ENCODE results near the gene CAMK4. TPM values are rescaled to one million over a fixed set of nuclear protein-coding genes. Genes with fewer than 3 reads are reported as not detected.
"Not testable (repeated sequence)": the region's sequence is repeated elsewhere in the genome, so short reads cannot be mapped to it uniquely, and the experiment has no call there.

Gene CAMK4
- total RNA-seq, 2 experiments from 2014 or later, result 66.6 to 68.0 TPM

DNA sequence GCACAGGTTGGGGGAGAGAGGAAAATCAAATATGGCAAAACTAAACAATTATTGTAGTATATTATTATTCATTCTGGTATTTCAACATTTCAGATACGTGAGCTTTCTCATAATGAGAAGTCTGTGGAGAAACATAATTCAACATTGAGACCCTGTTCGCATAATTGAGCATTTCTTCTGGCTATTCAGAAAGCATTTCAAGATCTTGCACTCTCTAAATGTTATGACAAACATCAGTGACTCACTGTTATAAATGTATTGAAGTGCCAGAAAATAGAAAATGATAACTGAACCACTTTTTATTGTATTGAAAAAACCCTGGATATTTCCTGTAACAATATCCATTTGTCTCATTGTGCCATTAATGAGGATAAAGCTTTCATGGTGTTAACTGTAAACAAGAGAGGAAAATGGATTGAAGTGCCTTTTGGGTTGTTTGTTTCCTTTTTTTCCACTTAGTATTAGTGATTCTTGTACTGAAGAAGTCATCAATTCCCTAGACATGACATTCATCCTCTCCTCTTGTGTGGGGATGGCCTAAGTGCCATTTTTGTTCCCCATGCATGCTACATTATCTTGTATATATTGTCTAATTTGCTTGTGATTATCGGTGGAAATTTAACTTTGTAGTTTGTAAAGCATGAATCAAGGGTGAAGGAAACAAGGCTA is 124.6 kb downstream of the CAMK4 start:
- Mint-ChIP-seq H3K4me1 (peaks cover 32% of the 10 kb centered on the region), H3K9me3 (no peaks in the 10 kb centered on the region), H3K4me3 (no peak overlapping the region), H3K36me3 (peaks cover 50% of the 10 kb centered on the region), H3K27me3 (no peaks in the 10 kb centered on the region), H3K27ac (no peak overlapping the region)
- no peak for DNase-seq

DNA sequence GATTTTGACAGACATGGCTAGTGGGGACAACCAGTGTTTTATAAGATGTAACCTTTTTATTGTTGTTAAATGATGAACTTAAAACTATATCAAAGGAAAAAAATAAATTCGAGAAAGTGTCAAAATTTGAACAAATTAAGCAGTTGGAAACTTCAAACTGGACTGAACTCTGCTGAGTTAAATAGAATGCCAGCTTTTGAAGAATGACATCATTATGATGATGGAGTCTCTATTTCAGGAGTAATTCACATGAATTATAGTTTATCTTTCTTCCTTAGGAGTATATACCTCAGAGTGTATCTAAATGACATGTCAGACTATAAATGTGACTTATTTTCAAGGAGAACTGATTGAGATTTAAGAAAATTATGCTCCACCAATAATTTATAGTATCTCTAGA is 125.2 kb downstream of the CAMK4 start:
- Mint-ChIP-seq H3K4me1 (peaks cover 35% of the 10 kb centered on the region), H3K4me3 (no peak overlapping the region), H3K27ac (no peak overlapping the region), H3K9me3 (no peaks in the 10 kb centered on the region), H3K27me3 (no peaks in the 10 kb centered on the region), H3K36me3 (peaks cover 52% of the 10 kb centered on the region)
- no peak for DNase-seq

DNA sequence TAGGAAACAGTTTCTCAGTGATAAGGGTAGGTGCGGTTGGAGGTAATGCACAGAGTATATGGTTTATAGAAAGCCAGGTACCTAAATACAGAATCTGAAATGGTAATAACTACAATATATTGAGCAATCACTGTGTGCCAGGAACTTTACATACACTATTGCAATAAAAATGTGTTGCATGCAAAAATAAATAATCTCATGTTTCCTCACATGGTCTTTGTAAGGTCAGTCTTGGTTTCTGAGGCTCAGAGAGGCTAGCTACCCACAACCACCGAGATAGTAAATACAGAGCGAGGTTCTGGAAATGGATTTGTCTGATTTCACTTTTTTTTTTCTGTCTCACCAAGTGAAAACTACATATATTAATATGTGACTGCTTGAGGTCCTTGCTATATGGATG is 128.9 kb downstream of the CAMK4 start:
- peaks cover 47% of the 10 kb centered on the region for H3K36me3 Mint-ChIP-seq
- H3K4me1 Mint-ChIP-seq, result peaks cover 29% of the 10 kb centered on the region
- no peak for DNase-seq
- no peak overlapping the region for H3K27ac Mint-ChIP-seq
- no peak overlapping the region for H3K4me3 Mint-ChIP-seq
- no peaks in the 10 kb centered on the region for H3K9me3 Mint-ChIP-seq
- H3K27me3 Mint-ChIP-seq, result no peaks in the 10 kb centered on the region

DNA sequence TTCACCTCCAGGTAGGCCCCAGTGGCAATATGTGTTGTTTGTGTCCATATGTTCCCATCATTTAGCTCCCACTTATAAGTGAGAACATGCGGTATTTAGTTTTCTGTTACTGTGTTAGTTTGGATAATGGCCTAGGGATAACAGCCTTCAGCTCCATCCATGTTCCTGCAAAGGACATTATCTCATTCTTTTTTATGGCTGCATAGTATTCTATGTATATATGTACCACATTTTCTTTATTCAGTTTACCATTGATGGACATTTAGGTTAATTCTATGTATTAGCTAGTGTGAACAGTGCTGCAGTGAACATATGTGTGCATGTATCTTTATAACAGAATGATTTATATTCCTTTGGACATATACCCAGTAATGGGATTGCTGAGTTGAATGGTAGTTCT is 134.5 kb downstream of the CAMK4 start:
- H3K4me3 Mint-ChIP-seq, result not testable (repeated sequence)

DNA sequence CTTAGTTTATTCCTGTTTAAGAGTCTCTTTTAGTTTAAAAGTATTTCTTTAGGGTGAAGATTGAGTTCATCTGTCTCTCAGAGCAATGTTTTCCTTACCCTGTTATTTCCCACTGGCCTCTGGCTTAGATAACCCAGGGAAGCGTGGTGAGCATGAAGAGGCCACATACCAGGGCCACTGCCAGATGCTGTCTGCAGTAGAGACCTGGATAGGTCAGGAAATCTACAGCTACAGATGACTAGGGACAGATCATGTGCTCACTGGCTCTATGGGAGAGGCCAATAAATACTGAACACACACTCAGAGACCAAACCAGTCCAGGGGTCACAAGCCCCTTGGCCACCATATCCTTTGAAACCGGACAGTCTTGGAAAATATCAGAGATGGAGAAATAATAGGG is 136.0 kb downstream of the CAMK4 start:
- Mint-ChIP-seq H3K4me1 (peaks cover 45% of the 10 kb centered on the region), H3K36me3 (peaks cover 44% of the 10 kb centered on the region), H3K27ac (no peak overlapping the region), H3K4me3 (no peak overlapping the region), H3K27me3 (no peaks in the 10 kb centered on the region), H3K9me3 (peaks cover 4% of the 10 kb centered on the region)
- DNase-seq, result no peak

More for the DNA sequence above, 134.5 kb downstream of the CAMK4 start:
- H3K27ac Mint-ChIP-seq, H3K27me3 Mint-ChIP-seq, DNase-seq, H3K9me3 Mint-ChIP-seq: not testable (repeated sequence)
- peaks cover 39% of the 10 kb centered on the region for H3K4me1 Mint-ChIP-seq
- peaks cover 47% of the 10 kb centered on the region for H3K36me3 Mint-ChIP-seq

DNA sequence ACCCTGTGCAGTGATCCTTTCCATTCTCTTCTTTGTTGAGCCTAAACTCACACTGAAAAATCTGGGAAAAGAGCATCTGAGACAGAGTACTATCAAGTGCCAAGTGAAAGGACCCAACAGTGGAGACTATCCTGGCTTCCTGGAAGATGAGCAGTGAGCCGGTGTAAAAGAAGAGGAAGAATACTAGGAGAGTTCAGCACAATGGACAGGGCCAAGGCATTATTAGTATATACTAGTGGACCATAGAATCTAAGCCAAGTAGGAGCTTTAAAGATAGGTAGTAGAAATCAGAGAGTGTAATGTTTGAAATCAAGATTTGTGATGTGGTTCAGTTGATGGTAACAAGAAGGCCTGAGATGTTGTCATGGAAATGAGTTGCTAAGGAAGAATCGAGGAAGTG is 140.8 kb downstream of the CAMK4 start:
- Mint-ChIP-seq H3K4me3 (no peak overlapping the region), H3K27ac (no peak overlapping the region), H3K27me3 (no peaks in the 10 kb centered on the region), H3K36me3 (peaks cover 26% of the 10 kb centered on the region), H3K9me3 (peaks cover 3% of the 10 kb centered on the region), H3K4me1 (peaks cover 48% of the 10 kb centered on the region)
- no peak for DNase-seq

DNA sequence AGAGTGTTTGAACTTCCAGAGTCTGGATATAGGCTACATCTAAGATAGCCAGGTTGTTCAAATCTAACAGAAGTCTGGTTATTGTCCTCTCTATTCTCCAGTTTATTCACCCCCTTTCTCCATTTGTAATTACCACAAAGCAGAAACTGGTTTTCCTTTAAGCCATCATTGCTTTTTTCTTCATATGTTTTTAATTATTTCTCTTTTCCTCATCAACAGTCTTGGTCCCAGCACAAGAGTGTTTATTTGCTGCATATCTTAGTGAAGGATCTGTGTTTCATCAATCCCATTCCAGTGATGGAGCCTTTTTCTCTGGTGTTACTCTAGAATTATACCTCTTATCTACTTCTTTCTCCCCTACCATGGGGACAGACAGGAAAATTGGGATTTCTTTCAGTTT is 142.2 kb downstream of the CAMK4 start:
- H3K9me3 Mint-ChIP-seq, result peaks cover 6% of the 10 kb centered on the region
- H3K4me1 Mint-ChIP-seq, result peaks cover 42% of the 10 kb centered on the region
- H3K27me3 Mint-ChIP-seq, result no peaks in the 10 kb centered on the region
- H3K4me3 Mint-ChIP-seq, result no peak overlapping the region
- H3K36me3 Mint-ChIP-seq, result peaks cover 33% of the 10 kb centered on the region
- DNase-seq, result no peak
- H3K27ac Mint-ChIP-seq, result no peak overlapping the region

DNA sequence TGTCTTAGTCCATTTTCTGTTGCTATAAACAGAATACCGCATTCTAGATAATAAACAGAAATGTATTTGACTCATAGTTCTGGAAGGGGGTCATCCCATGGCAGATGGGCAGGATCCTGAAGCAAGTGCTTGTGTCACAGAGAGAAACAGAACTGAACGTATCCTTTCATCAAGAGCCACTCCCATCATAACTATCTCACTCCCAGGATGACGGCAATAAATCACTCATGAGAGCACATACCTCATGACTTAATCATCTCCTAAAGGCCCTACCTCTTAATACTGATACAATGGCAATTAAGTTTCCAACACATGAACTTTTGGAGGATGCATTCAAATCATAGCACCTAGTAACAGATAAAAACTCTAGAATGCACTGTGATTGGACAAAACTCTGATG is 142.9 kb downstream of the CAMK4 start:
- Mint-ChIP-seq H3K4me1 (peaks cover 41% of the 10 kb centered on the region), H3K9me3 (peaks cover 6% of the 10 kb centered on the region), H3K36me3 (peaks cover 39% of the 10 kb centered on the region), H3K27me3 (no peaks in the 10 kb centered on the region), H3K4me3 (no peak overlapping the region), H3K27ac (no peak overlapping the region)
- DNase-seq, result no peak

DNA sequence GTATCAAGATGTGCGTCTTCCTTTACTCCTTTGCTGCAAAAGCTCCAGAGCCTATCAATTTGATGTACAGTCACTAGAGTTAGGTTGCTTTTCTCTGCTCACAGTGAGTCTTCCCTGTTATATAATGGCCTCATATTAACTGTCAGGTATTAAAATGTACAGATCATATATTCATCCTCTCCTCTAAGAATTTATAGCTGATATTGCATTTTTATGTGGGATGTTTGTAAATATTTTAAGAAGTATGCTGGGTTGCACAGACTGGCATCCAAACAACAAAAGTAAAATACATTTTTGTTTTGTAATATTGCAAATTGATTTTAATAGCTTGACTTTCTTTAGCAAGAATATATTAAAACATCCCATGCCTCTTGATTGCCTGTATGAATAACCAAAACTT is 148.6 kb downstream of the CAMK4 start:
- Mint-ChIP-seq H3K4me1 (peaks cover 22% of the 10 kb centered on the region), H3K27me3 (no peaks in the 10 kb centered on the region), H3K4me3 (no peak overlapping the region), H3K36me3 (peaks cover 54% of the 10 kb centered on the region), H3K27ac (no peak overlapping the region), H3K9me3 (peaks cover 4% of the 10 kb centered on the region)
- DNase-seq, result no peak

DNA sequence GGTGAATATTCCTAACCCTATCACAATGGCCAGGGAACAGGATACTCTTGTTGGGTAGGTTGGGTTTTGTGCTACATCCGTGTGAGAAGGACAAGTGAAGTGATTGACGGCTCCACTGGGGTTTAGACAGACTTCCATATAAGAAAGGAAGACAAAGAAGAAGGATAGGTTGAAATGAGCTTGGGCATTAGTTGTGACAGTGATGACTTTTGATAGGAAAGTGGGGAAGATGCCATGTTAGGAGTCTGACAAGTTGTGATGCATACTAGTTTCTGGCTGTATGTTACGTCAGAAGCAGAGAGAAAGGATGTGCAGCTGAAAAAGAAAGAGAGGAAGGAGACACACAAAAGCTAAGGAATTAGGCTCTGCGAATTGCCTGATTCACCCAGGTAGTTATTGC is 150.2 kb downstream of the CAMK4 start:
- H3K27me3 Mint-ChIP-seq, result no peaks in the 10 kb centered on the region

DNA sequence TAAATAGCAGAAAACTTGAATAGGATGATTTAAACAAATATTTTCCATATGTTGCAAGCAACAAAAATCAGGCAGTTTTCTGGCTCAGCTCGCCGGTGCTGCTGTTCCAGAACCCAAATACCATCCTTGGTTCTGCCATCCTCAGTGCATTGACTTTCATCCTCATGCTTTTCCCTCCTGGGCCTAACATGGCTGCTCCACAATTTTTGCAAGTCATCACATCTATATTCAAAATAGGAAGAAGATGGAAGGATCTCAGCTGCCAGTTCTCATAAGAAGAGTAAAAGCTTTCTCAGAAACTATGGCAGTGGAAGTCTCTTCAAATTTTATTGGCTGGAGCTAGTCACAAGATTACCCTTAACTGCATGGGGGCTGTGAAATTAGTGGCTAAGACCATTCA is 151.5 kb downstream of the CAMK4 start:
- H3K27me3 Mint-ChIP-seq, result no peaks in the 10 kb centered on the region
- no peak overlapping the region for H3K27ac Mint-ChIP-seq
- peaks cover 61% of the 10 kb centered on the region for H3K36me3 Mint-ChIP-seq
- peaks cover 24% of the 10 kb centered on the region for H3K4me1 Mint-ChIP-seq
- no peak overlapping the region for H3K4me3 Mint-ChIP-seq
- H3K9me3 Mint-ChIP-seq, result peaks cover 4% of the 10 kb centered on the region
- DNase-seq, result no peak

More for the DNA sequence above, 150.2 kb downstream of the CAMK4 start:
- peaks cover 57% of the 10 kb centered on the region for H3K36me3 Mint-ChIP-seq
- H3K27ac Mint-ChIP-seq, result no peak overlapping the region
- peaks cover 20% of the 10 kb centered on the region for H3K4me1 Mint-ChIP-seq
- DNase-seq, result no peak
- no peak overlapping the region for H3K4me3 Mint-ChIP-seq
- H3K9me3 Mint-ChIP-seq, result peaks cover 4% of the 10 kb centered on the region

DNA sequence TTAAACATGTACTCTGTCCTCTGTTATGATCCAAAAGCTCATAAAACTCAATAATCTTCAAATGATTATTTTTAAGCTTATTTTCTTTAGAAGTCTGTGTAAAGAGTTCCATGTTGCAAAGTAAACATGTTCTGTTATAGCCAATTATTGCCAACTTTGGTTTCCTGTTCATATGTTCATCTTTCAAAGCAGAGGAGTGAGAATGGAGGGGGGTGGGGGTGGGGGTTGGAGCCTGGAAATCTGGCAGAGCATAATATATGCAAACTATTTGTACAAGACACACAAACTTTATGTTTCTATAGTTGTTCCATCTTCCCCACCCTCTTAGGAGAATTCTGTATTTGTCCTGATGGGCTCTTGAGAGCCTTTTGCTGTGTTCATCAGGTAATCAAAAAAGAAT is 153.1 kb downstream of the CAMK4 start:
- Mint-ChIP-seq H3K27ac (no peak overlapping the region), H3K36me3 (peaks cover 60% of the 10 kb centered on the region), H3K4me3 (no peak overlapping the region), H3K4me1 (peaks cover 21% of the 10 kb centered on the region), H3K27me3 (no peaks in the 10 kb centered on the region), H3K9me3 (peaks cover 1% of the 10 kb centered on the region)
- DNase-seq, result no peak

DNA sequence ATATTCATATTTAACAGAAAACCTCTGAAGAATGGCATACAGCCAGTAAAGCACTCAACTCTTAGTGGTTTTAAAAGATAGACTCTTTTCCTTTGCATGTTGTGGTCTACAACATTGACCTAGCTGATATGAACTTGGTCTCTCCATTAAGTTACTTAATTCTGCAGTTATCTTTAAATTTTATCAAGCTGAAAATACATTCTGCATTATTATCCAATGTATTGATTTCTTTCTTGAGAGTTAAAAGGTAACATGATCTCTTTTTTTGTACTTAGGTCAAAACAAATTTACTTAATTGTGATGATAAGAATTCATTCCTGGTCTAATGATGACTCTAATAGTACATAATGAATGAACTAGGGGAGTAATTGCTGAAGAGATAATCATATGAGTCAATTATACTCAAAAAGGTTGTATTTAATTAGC is 155.2 kb downstream of the CAMK4 start:
- H3K36me3 Mint-ChIP-seq, result peaks cover 50% of the 10 kb centered on the region
- no peak overlapping the region for H3K27ac Mint-ChIP-seq
- no peak for DNase-seq
- peaks cover 13% of the 10 kb centered on the region for H3K4me1 Mint-ChIP-seq
- no peak overlapping the region for H3K4me3 Mint-ChIP-seq
- H3K27me3 Mint-ChIP-seq, result no peaks in the 10 kb centered on the region
- peaks cover 1% of the 10 kb centered on the region for H3K9me3 Mint-ChIP-seq

DNA sequence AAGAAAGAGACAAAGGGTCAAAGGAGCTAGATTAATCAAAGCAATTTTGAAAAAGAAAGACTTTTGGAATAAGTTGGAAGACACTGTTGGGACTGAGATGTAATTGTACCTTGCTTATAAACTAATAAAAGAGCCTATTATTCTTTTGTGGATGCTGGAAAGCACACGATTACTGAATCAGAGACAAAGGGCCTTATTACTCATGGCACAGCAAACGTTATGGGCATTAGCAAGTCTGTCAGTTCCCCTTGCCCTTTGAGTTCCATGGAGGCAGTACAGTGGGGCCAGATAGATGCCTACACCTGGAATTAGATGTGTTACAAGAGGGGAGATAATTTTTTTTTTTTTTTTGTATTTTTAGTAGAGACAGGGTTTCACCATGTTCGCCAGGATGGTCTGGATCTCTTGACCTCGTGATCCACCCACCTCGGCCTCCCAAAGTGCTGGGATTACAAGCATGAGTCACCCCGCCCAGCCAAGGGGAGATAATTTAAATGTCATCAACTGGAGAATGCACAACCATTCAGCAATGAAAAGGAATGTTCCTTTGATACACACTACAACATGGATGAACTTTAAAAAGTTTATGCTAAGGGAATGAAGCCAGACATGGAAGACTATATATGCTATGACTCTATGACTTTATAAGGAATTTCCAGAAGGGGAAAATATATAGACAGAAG is 159.2 kb downstream of the CAMK4 start:
- no peak for DNase-seq
- Mint-ChIP-seq H3K4me3 (no peak overlapping the region), H3K4me1 (peaks cover 16% of the 10 kb centered on the region), H3K27me3 (no peaks in the 10 kb centered on the region), H3K27ac (no peak overlapping the region), H3K36me3 (peaks cover 36% of the 10 kb centered on the region), H3K9me3 (no peaks in the 10 kb centered on the region)

DNA sequence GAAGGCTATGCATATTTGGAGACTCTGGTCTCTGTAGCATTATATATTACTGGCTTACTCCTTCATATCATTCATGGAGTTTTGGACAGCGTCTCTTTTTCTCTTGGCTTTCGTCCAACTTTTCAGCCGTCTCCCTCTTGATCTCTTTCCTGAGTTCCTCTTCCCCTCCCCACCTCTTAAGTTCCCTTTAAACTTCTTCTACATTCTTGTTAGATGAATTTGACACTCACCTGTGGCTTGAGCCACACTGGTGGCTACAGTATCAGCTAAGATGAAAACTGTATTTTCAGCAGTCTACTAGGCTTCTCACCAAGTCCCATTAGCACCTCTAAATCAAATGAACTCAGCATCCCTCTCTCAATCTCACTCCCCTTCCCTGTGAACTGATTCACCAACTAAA is 160.0 kb downstream of the CAMK4 start:
- Mint-ChIP-seq H3K9me3 (no peaks in the 10 kb centered on the region), H3K4me3 (no peak overlapping the region), H3K4me1 (peaks cover 17% of the 10 kb centered on the region), H3K27ac (no peak overlapping the region), H3K27me3 (no peaks in the 10 kb centered on the region), H3K36me3 (peaks cover 42% of the 10 kb centered on the region)
- no peak for DNase-seq

DNA sequence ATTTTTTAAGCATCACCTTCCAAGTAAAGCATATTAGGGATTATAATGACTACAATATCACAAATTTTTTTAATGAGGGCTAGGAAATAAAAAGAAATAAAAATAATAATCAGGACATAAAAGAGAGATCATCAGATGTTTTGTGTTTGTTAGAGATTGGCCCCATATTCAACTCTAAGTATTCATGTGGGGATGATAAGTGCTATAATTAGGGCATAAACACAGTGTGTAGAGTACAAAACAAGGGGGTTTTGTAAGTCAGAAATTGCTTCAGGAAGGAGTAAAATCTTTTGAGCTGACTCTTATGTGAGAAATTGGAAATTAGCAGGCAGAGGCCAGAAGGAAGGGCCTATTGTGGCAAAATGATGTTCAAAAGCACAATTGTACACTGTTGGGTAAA is 160.9 kb downstream of the CAMK4 start:
- DNase-seq, result no peak
- peaks cover 43% of the 10 kb centered on the region for H3K36me3 Mint-ChIP-seq
- H3K9me3 Mint-ChIP-seq, result no peaks in the 10 kb centered on the region
- H3K4me3 Mint-ChIP-seq, result no peak overlapping the region
- H3K27me3 Mint-ChIP-seq, result no peaks in the 10 kb centered on the region
- peaks cover 22% of the 10 kb centered on the region for H3K4me1 Mint-ChIP-seq
- H3K27ac Mint-ChIP-seq, result no peak overlapping the region
